ENCODE measurements around the gene ONECUT2.
"Not testable (repeated sequence)": the region's sequence is repeated elsewhere in the genome, so short reads cannot be mapped to it uniquely, and the experiment has no call there.

The ONECUT2 gene

DNA sequence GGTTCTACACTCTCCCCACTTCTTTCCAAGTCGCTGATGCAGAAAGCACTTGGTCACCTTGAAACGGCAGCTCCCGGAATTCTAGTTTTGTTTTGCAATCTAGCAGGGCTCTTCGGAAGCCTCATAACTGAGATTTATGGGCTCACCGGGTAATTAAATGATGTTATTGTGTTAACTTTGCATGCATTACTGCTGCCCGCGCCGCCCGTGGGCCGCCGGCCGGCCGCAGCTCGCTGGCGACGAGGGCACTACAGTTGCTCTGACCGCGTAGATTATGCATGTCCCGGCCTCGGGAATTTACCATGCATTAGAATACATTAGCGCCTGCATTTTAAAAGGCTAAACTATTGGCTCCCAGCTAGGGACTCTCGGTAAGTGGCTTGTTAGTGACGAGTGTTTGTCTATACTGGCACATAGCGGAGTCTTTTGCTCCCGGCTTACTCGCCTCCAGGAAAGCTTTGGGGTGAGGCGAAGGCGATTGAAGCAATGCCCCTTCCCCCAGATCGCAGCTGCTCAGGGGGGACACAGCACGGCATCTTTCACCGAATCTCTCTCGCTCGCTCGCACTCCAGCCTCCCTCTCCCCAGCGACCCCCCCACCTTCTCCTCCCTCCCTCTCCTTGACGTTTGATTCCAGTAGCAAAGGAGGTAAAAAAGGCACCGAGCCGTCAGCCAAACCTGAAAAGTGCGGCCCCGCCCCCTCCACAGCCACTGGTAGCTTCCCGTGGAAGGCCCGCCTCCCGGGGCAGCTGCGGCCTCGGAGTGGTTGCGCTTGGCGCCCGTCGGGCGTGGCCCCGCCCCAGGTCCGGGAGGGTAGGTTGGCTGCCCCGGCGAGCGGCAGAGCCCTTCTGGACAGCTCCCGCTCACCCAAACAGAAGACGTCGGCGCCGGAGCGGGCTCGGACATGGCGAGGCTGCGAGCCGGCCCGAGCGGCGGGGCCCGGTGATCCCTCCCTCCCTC lies at the start of gene ONECUT2:
ONECUT2 (plus strand) TSS at position 839 of the 959 bp plus-strand sequence. CDS start 343 bp downstream, outside the sequence.
- peak; percentile 98 for DNase-seq (ENCODE audit: low spot score)

DNA sequence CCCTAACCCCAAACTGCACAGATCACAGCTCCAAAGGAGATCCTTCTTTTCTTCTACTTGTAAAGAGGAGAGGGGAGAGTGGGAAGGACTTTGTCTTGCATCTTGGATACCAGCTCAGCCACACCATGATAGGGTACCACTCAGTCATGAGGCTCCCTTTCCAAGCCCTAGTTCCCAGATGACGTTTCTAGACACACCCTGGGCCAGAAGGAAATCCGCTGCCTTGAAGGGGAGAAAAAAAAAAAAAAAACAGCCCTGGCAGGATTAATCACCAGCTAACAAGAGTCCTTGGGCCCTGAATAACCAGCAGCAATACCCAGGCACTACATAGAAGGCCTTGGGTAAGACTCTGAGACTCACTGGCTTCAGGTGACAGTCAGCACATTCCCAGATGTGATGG lies 45.9 kb upstream of the ONECUT2 start:
- DNase-seq (ENCODE audit: low spot score): no peak

DNA sequence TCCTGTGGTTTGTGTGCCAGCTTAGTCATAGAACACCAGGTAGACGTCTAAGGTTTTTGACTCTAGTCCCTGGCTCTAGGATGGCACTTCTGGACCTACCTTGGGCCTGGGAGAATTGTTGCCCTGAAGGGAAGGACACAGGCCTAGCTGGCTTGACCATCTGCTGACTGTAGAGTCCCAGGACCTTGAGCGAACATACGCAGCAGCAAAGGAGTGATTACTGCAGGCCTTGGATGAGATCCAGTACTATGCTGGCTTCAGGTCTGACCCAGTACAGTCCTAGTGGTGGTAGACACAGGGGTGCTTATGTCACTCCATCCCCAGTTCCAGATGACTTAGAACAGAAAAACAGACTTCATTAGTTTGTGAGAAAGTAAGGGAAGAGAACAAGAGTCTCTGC lies 45.1 kb upstream of the ONECUT2 start:
- no peak for DNase-seq (ENCODE audit: low spot score)

DNA sequence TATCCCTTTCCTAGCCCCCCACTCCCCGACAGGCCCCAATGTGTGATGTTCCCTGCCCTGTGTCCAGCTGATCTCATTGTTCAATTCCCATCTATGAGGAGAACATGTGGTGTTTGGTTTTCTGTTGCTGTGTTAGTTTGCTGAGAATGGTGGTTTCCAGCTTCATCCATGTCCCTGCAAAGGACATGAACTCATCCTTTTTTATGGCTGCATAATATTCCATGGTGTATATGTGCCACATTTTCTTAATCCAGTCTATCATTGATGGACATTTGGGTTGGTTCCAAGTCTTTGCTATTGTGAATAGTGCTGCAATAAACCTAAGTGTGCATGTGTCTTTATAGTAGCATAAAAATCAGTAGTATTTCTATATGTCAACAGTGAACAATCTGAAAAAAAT lies 40.4 kb upstream of the ONECUT2 start:
- not testable (repeated sequence) for DNase-seq (ENCODE audit: low spot score)

DNA sequence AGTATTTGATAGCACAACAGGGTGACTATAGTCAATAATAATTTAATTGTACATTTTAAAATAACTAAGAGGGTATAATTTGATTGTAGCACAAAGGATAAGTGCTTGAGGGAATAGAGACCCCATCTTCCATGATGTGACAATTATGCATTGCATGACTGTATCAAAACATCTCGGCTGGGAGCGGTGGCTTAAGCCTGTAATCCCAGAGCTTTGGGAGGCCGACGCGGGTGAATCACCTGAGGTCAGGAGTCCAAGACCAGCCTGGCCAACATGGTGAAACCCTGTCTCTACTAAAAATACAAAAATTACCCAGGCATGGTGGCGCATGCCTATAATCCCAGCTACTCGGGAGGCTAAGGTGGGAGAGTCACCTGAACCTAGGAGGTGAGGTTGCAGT lies 38.3 kb upstream of the ONECUT2 start:
- DNase-seq (ENCODE audit: low spot score): not testable (repeated sequence)

DNA sequence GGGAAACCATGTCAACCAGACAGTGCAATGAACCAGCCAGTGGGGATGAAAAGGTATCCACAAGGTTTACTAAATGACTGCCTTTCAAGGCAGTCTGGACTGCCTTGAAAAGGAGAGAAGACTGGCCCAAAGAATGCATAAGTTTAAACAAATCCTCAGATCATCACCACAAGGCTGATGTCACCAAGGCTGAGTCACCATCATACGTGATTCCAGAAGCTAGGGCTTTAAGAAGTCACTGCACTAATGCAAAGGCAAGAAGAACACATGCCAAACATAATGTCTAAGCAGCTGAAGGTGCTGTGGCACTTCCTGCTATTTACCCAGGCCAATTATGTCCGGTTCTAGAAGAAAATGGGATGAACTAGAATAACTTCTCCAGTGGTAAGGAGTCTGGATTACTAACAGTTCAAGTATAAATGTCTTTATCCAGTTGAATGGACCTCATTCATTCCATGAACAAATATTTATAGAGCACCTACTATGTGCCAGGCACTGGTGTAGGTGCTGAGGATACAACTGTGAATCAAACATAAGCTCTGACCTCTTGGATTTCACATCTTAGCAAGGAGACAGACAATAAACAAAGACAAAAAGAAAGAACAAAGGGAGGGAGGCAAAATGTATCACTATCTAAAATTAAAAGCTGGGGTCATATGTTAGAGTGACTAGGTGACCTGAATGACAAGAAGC lies 37.6 kb upstream of the ONECUT2 start:
- DNase-seq (ENCODE audit: low spot score): no peak

DNA sequence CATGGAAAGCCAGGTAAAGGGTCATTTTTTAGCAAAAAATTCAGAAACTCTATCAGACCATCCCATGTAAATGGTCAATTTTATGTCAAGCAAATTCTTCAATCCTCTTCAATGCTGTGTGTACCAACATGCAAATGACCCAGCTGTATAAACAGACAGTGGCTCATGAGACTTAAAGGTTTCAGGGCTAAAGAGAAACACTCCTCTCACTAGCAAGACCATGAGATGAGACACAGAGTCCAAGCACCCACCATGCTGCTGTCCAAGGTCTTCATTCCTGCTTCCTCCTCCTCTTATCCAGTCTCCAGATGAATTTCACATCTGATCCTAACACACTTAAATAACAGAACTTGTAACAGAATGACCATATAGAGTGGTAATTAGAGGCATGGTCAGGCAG lies 30.8 kb upstream of the ONECUT2 start:
- no peak for DNase-seq (ENCODE audit: low spot score)

DNA sequence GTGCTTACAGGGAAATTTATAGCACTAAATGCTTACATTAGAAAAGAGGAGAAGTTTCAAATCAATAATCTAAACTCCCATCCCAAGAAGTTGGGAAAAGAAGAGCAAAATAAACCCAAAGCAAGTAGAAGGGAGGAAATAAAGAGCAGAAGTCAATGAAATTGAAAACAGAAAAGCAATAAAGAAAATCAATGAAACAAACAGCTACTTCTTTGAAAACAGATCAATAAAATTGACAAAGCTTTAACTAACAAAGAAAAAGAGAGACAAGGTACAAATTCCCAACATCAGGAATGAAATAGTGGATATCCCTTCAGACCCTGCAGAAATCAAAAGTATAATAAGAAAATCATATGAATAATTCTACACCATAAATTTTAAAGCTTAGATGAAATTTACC lies 25.5 kb upstream of the ONECUT2 start:
- no peak for DNase-seq (ENCODE audit: low spot score)

DNA sequence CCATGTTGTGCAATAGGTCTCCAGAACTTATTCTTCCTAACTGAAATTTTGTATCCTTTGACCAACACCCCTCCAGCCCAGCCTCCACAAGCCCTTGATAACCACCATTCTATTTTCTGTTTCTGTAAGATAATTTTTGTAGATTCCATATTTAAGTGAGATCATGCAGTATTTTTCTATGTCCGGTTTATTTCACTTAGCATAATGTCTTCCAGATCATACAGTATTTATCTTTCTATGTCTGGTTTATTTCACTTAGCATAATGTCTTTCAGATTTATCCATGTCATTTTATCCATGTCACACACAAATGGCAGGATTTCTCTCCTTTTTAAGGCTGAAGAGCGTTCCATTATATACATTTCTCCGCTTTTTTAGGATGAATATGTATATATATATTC lies 24.4 kb upstream of the ONECUT2 start:
- no peak for DNase-seq (ENCODE audit: low spot score)

DNA sequence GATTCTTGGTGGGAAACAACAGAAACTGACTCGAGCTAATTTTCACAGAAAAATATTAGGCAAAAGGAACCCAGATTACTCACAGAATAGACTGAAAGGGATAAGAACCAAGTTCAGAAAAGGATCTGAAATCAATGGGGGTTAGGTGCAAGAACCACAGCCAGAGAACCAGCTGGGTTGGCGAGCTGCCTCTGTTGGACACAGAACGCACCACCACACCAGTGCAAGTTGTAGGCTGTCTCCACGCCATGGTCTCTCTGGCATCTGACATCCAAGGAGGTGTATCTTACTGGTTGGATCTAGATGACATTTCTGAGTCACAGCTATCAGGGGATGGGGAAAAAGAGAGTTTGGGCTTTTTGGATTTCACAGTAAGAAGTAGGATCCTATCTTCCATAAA lies 18.6 kb upstream of the ONECUT2 start:
- no peak for DNase-seq (ENCODE audit: low spot score)

DNA sequence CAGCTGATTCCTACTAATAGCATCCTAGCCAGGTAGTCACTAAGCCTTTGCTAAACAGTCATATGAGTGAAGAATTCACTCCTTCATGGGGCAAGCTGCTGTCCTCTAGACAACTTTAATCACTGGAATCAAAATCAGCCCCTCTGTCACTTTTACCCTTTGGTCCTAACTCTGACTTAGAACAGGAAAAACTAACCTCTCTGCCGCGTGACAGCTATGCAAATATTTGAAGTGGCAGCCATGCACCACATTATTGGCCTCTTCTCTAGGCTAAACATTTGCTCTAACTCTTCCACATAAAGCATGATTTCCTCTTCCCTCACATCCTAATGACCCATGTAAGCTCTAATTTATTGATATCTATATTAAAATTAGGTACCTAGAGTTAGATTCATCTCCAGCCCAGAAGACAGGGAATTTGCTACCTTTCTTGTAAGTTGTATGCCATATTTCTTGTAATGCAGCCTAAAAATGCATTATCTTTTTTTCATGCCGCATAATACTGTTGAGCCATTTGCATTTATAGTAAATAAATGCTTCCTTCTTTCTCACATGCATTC lies 12.8 kb upstream of the ONECUT2 start:
- no peak for DNase-seq (ENCODE audit: low spot score)

DNA sequence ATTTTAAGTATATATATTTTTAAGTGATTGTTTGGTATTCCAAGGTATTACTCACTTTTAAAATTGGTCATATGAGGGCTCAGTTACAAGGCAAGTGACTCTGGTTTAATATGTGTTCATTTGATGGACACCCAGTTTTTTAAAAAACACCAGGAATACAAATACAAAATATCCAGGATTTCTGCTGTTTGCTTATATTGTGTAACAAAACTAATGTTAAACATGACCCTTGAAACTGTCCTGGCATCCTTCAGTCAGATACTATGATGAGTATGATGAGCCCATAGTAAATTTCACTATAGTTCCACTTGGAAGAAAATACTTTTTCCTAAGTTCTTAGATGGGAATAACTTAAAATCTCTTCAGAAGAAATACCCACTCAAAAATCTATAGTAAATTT lies 11.4 kb upstream of the ONECUT2 start:
- DNase-seq (ENCODE audit: low spot score): no peak

DNA sequence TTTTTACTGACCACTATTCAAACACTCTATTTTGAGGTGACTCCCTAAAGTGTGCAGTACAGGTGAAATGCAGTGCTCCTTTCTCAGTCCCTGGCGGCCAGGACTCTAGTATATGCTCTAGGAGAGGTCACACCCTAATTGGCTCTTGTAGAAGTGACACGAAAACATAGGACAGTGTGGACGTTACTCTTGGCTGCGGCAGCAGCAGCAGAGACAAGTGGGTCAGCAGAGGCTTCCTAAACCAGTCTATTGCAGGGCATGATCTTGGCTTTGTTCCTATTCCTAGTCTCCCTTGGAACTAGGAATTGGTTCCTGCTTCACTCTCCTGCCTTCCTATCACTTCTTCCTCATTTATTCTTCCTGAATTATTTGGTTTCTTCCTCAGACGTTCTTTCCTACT lies 10.1 kb upstream of the ONECUT2 start:
- DNase-seq (ENCODE audit: low spot score): no peak

DNA sequence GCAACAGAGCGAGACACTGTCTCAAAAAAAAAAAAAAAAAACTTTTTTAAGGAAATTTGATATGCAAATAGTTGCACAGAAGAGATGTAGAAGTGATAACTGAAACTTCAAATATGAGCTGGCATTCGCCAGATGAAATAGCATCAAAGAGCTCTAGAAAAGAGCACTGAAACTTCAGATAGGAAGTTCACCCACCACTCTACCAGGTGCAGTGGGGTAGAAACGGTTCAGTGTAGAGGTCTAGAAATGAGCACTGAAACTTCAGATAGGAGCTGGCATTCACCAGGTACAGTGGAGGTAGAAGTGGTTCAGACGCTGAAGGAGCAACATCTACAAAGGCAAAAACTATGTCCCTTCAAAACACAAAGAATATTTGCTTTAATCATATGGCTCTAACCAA lies 9.0 kb upstream of the ONECUT2 start:
- DNase-seq (ENCODE audit: low spot score): no peak

DNA sequence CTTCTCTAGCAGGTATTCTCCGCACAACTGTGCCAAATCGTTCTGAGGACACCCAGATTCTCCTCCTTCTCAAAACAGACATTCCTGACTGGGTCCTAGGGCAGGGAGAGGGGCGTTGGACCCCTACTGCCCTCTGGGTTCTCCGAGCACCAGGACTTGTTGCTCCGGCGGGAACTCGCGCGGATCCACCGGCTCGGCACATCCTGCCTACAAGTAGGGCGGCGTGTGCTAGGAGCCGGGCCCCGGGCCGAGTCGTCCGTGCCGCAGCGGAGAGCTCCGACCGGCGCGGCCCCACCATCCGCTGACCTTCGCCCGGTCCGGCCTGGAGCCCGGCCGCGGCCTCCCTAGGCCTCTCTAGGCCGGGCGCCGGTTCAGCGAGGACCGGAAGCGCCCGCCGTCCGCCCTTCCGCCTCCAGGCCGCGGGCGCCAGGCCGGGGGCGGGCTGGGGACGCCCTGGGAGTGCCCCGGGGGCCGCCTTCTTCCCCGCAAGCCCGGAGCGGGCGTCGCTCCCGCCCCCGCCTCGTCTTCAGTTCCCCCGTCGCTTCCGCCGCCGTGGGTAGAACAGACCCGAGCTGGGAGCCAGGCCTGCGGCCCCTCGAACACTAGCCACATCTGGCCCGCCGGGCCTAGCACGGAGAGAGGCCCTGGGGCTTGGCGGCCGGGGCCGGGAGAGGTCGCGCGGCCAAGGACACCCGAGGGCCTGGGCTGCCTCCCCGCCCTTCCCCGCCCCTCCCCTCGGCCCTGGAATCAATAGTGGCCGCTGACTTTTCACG lies 7.6 kb upstream of the ONECUT2 start:
- no peak for DNase-seq (ENCODE audit: low spot score)

DNA sequence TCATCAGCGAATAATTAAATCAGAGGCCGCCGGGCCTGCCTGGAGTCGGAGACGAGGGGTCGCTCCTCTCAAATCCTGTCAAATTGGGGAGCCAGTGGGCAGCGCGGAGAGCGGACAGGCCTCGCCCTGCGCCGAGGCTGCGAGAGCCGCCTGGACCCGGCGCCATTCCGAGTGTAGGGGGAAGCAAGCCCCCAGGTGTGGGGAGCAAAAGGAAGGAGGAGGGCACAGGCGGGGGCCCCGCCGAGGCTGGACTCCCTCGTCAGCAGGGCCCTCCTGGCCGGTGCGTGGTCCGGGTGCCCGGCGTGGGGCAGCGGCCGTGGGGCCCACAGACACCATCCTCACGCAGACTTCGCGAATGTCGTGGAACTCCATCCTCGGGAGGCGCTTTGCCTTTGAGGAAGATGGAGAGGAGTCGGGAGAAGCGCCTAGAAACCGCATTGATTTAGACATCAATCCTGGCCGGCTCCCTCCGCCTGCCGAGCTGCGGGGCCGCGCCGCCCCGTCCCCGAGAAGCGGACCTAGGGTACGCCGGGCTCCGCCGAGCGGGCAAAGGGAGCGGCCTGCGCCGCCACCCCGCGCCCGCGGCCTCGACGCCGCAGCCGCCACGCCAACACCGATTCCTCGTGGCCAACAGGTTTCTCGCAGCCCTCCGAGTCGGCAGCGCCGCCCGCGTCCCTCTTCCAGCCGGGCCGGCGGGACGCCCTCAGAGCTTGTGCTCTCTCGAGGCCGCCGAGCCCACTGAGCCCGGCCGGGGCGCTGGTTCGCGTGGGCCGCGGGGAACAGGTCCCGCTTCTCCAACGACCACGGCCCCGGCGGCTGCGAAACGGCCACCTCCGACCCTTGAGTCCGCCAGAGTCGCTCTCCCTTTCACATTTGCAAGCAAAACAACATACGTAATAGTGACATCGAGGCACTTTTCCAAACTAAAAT lies 6.7 kb upstream of the ONECUT2 start:
- no peak for DNase-seq (ENCODE audit: low spot score)

DNA sequence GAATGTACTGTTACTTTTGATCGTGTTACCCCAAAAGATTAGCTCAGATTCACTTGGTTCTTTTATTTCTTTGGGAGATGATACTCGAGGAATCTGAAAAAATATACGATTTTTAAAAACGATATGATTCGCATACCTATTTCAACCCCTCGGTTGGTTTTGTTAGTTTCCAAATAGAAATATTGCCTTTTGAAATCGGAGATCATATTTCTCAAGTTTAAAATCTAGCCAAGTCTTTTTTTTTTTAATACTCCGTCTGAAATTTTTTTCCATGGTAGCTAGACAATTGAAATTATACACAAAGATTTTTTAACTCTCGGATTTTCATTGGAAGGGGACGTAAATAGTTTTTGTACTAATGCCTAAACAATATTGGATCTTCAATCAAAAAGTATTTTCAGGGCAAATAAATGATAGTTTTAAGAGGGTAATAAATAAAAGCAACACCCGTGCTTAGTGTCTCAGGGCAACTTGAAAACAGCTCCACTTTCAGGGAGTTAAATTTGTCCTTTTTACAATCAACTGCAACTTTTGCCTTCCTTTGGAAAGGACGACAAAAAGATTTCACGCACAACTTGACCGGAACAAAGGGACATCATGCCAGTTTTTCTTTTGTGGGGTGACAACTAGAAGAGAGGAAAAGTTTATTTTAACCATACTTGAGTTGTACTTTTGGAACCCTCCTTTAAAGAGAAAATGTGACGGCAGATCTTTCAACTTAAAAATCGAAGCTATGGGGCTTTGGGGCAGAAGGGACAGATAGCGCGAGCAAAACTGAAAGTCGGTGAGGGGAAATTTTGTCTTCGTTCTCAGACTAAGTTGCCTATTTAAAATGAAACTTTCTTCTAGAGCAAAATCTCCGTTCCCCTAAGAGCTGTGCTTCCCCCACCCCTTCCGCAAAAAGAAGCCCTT lies 5.8 kb upstream of the ONECUT2 start:
- no peak for DNase-seq (ENCODE audit: low spot score)

DNA sequence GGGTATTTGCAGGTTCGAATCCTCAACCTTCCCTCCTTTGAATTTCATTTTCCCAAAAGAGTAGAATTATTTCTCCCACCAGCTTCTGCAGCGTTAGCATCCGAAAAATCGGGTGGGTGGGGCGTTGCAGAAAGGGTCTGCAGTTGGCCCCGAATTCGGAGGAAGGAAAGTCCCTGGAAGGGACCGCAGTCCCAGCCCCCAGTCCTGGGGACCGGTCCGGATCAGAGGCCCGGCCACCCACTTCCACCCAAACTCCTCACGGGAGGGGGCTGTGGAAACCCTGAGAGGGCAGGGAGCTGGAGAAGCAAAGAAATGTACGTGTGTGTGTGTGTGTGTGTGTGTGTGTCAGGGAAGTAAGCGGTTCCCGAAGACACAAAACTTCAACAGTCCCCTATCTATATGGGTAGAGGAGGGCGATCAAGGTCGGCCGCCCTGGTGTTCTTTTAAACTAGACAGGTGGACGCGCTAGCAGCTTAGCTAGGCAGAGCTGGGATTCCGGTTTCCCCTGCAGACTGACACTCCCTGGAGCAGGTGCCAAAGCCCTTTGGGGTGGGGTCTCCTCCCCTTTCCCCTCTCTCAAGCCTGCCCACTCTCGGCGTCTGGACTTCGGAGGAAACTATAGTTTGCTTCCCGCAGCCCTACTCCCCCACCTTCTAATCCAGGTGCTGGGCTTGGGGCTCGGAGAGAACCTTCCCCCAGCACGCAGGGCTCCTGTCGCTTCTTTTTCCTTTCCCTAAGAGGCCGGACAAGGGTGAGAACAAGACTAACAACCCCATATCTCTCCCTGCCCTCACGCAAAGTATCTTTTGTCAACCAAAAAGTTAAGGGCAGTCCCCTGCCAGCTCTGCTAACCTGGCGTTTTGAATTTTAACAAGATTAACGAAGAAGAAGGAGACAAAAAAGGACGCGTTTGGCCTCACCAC lies 4.8 kb upstream of the ONECUT2 start:
- DNase-seq (ENCODE audit: low spot score): no peak

DNA sequence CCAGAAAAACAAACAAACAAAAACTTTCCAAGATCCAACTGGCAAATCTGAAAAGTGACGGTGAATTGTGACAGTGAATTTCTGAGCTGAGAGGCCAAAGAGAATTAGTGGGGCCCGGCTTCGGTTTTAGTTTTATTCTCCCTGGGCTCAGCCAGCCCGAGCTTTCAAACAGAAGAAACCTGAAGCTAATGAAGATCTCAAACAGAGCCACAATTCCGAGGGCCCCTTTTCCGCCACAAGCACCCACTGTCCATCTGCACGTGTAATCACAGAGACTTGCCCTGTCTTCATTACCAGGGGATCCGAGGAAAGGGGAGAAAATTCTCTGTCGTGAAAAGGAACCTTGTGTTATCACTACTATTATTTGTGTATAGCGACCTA lies 4.2 kb upstream of the ONECUT2 start:
- DNase-seq (ENCODE audit: low spot score): no peak
